A549 (cell line): ENCODE data around the gene HOXC11.

ENCODE experiments used
- BHLHE40 ChIP-seq: IDR thresholded peaks from 2 replicates; pipeline ENCODE4 v1.6.1; 2012; ENCODE audit warnings: low read depth, low read length, inconsistent platforms
- CBX2 ChIP-seq: fragments of 200-600 bp; sonication (generic); IDR thresholded peaks from 2 replicates; pipeline ENCODE4 v1.6.1; 2016; ENCODE audit warnings: low read depth, mild to moderate bottlenecking, borderline replicate concordance
- CBX8 ChIP-seq: fragments of 200-600 bp; sonication (generic); IDR thresholded peaks from 2 replicates; pipeline ENCODE4 v1.6.1; 2016
- CEBPB ChIP-seq, 2 experiments: fragments of >200 bp in 1 of 2; sonication (Bioruptor Twin) in 1 of 2; formaldehyde crosslinking in 1 of 2; IDR thresholded peaks; 2 replicates each; pipeline ENCODE4 v1.6.1; 2012 to 2016
- EP300 ChIP-seq, 2 experiments: fragments of >200 bp; sonication (Bioruptor Twin); formaldehyde crosslinking; IDR thresholded peaks; 2 replicates in 1 of 2; 3 replicates in 1 of 2; pipeline ENCODE4 v1.6.1; 2016 to 2017
- JUNB ChIP-seq: fragments of >200 bp; sonication (Bioruptor Twin); formaldehyde crosslinking; IDR thresholded peaks from 2 replicates; pipeline ENCODE4 v1.6.1; 2016
- KDM5A ChIP-seq: fragments of 200-600 bp; sonication (generic); IDR thresholded peaks from 2 replicates; pipeline ENCODE4 v1.6.1; 2016; ENCODE audit warnings: antibody characterized with exemption, mild to moderate bottlenecking
- MAFK ChIP-seq: fragments of 450-650 bp; IDR thresholded peaks from 2 replicates; pipeline ENCODE4 v1.6.1; 2014; ENCODE audit not compliant: partially characterized antibody
- MAZ ChIP-seq: fragments of 150-350 bp; IDR thresholded peaks from 2 replicates; pipeline ENCODE4 v1.6.1; 2014; ENCODE audit warnings: antibody characterized with exemption, low read depth, low read length, borderline replicate concordance
- POLR2A ChIP-seq: IDR thresholded peaks from 2 replicates; pipeline ENCODE4 v1.6.1; 2012; ENCODE audit warnings: mild to moderate bottlenecking, low read length
- RAD21 ChIP-seq, 2 experiments: fragments of >200 bp in 1 of 2; sonication (Bioruptor Twin) in 1 of 2; formaldehyde crosslinking in 1 of 2; IDR thresholded peaks in 1 of 2; conservative IDR thresholded peaks in 1 of 2; 2 replicates in 1 of 2; 3 replicates in 1 of 2; pipeline ENCODE4 v1.6.1; 2012 to 2018; ENCODE audit warnings: inconsistent platforms in 1 of 2
- TF ChIP-seq, protein P1 (sequence below): fragments of >200 bp; sonication (Bioruptor Twin); formaldehyde crosslinking; IDR thresholded peaks from 3 replicates; pipeline ENCODE4 v1.5.1; 2016
- TF ChIP-seq, protein P2 (sequence below): fragments of 150-350 bp; IDR thresholded peaks from 2 replicates; pipeline ENCODE4 v1.6.1; 2014; ENCODE audit warnings: low read depth, mild to moderate bottlenecking, low read length
- TF ChIP-seq, protein P3 (sequence below): fragments of 200-600 bp; sonication (generic); IDR thresholded peaks from 2 replicates; pipeline ENCODE4 v1.6.1; 2016; ENCODE audit warnings: antibody characterized with exemption, mild to moderate bottlenecking, moderate library complexity

DNA sequence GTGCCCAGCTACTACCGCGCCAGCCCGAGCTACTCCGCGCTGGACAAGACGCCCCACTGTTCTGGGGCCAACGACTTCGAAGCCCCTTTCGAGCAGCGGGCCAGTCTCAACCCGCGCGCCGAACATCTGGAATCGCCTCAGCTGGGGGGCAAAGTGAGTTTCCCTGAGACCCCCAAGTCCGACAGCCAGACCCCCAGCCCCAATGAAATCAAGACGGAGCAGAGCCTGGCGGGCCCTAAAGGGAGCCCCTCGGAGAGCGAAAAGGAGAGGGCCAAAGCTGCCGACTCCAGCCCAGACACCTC is 12.7 kb downstream of the HOXC11 start:
- no peak for TF ChIP-seq POLR2A
- TF ChIP-seq, protein P1, sequence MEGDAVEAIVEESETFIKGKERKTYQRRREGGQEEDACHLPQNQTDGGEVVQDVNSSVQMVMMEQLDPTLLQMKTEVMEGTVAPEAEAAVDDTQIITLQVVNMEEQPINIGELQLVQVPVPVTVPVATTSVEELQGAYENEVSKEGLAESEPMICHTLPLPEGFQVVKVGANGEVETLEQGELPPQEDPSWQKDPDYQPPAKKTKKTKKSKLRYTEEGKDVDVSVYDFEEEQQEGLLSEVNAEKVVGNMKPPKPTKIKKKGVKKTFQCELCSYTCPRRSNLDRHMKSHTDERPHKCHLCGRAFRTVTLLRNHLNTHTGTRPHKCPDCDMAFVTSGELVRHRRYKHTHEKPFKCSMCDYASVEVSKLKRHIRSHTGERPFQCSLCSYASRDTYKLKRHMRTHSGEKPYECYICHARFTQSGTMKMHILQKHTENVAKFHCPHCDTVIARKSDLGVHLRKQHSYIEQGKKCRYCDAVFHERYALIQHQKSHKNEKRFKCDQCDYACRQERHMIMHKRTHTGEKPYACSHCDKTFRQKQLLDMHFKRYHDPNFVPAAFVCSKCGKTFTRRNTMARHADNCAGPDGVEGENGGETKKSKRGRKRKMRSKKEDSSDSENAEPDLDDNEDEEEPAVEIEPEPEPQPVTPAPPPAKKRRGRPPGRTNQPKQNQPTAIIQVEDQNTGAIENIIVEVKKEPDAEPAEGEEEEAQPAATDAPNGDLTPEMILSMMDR = no peak
- no peak for TF ChIP-seq JUNB
- no peak for TF ChIP-seq KDM5A
- TF ChIP-seq, protein P2, sequence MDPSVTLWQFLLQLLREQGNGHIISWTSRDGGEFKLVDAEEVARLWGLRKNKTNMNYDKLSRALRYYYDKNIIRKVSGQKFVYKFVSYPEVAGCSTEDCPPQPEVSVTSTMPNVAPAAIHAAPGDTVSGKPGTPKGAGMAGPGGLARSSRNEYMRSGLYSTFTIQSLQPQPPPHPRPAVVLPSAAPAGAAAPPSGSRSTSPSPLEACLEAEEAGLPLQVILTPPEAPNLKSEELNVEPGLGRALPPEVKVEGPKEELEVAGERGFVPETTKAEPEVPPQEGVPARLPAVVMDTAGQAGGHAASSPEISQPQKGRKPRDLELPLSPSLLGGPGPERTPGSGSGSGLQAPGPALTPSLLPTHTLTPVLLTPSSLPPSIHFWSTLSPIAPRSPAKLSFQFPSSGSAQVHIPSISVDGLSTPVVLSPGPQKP = no peak
- no peak for TF ChIP-seq BHLHE40
- TF ChIP-seq, protein P3, sequence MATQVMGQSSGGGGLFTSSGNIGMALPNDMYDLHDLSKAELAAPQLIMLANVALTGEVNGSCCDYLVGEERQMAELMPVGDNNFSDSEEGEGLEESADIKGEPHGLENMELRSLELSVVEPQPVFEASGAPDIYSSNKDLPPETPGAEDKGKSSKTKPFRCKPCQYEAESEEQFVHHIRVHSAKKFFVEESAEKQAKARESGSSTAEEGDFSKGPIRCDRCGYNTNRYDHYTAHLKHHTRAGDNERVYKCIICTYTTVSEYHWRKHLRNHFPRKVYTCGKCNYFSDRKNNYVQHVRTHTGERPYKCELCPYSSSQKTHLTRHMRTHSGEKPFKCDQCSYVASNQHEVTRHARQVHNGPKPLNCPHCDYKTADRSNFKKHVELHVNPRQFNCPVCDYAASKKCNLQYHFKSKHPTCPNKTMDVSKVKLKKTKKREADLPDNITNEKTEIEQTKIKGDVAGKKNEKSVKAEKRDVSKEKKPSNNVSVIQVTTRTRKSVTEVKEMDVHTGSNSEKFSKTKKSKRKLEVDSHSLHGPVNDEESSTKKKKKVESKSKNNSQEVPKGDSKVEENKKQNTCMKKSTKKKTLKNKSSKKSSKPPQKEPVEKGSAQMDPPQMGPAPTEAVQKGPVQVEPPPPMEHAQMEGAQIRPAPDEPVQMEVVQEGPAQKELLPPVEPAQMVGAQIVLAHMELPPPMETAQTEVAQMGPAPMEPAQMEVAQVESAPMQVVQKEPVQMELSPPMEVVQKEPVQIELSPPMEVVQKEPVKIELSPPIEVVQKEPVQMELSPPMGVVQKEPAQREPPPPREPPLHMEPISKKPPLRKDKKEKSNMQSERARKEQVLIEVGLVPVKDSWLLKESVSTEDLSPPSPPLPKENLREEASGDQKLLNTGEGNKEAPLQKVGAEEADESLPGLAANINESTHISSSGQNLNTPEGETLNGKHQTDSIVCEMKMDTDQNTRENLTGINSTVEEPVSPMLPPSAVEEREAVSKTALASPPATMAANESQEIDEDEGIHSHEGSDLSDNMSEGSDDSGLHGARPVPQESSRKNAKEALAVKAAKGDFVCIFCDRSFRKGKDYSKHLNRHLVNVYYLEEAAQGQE = no peak
- TF ChIP-seq MAZ = no peak
- no peak for TF ChIP-seq CBX8
- no peak for TF ChIP-seq EP300 (IDR thresholded peaks at IDR 0.05)
- TF ChIP-seq RAD21 (conservative IDR thresholded peaks at IDR 0.05 in 1 of 2, IDR thresholded peaks at IDR 0.05 in 1 of 2) = no peak
- no peak for TF ChIP-seq CBX2
- TF ChIP-seq MAFK = no peak
- TF ChIP-seq CEBPB (IDR thresholded peaks at IDR 0.05) = no peak
